Subcutaneous adipose tissue (tissue), 4 donors: ENCODE measurements around the gene SLC36A1. TPM values are rescaled to one million over a fixed set of nuclear protein-coding genes. Genes with fewer than 3 reads are reported as not detected.

ENCODE experiments used
- total RNA-seq, 4 donors: library from RNA; depleted of rRNA; stranded (reverse); fragments of >200 nt; gene quantifications; one replicate each; pipeline ENCODE4 v1.1.0, GENCODE V29; 2016
- TF ChIP-seq, protein P1 (sequence below): fragments of 450-650 bp; IDR thresholded peaks from one replicate; pipeline ENCODE4 v1.5.1; 2016; ENCODE audit warnings: low read depth, mild to moderate bottlenecking, control low read depth, antibody characterized with exemption, moderate library complexity

The SLC36A1 gene
- total RNA-seq, 4 donors from 2014 or later = 10.9 to 22.7 (median 17.1) TPM

DNA sequence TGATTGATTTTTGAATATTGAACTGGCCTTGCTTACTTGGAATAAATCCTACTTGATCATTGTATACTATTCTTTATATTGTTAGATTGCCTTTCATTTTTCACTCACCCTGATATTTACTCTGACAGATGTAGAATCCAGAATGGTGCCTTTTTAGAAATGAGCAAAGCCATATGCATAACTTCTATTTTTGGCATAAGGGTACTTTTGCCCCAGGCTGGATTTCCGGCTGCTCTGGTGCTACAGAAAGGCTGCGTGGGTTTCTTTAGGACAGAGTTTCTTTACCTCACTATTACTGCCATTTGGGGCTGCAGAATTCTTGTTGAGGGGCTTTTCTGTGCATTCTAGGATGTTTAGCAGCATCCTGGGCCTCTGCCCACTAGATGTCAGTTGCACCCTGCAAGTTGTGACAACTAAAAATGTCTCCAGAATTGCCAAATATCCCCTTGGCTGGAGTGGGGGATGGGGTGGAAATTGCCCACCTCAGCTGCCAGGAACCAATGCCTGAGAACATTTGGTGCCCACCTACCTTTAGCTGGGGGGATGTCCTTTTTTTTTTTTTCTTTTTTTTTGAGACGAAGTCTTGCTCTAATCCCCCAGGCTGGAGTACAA, 50.1 kb downstream of the SLC36A1 start:
- TF ChIP-seq, protein P1, sequence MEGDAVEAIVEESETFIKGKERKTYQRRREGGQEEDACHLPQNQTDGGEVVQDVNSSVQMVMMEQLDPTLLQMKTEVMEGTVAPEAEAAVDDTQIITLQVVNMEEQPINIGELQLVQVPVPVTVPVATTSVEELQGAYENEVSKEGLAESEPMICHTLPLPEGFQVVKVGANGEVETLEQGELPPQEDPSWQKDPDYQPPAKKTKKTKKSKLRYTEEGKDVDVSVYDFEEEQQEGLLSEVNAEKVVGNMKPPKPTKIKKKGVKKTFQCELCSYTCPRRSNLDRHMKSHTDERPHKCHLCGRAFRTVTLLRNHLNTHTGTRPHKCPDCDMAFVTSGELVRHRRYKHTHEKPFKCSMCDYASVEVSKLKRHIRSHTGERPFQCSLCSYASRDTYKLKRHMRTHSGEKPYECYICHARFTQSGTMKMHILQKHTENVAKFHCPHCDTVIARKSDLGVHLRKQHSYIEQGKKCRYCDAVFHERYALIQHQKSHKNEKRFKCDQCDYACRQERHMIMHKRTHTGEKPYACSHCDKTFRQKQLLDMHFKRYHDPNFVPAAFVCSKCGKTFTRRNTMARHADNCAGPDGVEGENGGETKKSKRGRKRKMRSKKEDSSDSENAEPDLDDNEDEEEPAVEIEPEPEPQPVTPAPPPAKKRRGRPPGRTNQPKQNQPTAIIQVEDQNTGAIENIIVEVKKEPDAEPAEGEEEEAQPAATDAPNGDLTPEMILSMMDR = no peak

DNA sequence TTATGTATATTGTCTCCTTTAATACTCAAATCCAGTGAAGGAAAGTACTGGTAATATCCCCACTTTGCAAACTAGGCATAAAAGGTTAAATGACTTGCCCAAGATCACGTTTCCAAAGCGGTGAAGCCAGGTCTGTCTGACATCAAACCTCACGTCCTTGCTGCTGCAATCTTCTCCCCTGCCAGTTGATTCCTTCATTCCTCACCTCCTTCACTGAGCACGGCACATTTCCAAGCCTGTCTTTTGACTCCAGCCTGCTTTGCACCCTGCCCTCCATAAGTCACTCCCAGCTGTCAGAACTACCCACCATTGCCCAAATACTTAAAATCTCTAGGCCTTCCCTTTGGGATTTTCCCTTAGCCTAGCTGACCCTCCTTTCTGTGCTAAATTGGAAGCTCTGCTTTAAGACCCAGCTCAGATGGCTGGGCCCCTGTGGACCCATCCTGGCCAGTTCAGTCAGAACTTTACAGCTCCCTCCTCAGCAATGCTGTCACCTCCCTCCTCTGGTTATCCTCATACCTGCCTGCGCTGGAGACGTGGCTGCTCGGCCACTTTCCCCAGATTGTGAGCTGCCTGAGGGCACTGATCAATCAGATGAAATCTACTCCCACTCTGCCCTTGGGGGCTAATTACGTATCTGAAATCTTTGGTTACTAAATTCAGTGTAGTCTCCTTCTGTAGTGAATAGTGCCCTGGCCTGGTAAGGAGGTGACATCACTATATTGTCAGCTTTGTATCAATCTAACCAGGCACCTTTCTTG, 51.2 kb downstream of the SLC36A1 start:
- TF ChIP-seq, protein P1 = no peak

GRCh38 chr5:151499501-151500035, 52.2 kb downstream of the SLC36A1 start:
- TF ChIP-seq, protein P1 = no peak

- TF ChIP-seq, protein P1 = no peak
These were observed 56.6 kb downstream of the SLC36A1 start for GRCh38 chr5:151504006-151504405.

DNA sequence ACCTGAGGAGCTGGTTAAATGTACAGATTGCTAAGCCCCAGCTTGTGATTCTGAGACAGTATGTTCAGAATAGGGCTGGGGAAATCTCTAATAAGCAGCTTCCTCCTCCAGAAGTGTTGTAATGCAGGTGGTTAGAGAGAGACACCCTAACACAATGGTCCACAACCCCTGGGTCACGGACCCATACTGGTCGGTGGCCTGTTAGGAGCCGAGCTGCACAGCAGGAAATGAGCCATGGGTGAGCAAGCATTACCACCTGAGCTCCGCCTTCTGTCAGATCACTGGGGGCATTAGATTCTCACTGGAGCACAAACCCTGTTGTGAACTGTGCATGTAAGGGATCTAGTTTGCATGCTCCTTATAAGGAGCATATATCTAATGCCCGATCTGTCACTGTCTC, 61.8 kb downstream of the SLC36A1 start:
- TF ChIP-seq, protein P1 = no peak

DNA sequence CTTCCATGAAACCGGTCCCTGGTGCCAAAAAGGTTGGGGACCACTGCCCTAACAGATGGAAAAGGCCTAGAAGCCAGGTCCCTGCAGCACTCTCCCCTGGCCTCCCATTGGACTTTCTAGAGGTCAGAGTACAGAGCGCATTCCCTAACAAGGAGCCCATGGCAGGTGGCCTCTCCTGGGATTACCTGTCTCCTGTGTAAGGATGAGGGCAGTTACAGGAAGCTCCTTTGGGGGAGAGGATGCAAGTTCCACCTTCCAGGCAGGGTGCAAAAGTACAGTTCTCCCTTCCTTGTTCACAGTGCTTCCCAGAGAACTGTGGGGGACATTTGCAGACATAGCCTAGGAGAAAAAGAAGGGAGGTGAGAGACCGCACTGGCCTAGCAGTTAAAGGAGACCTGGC, 62.4 kb downstream of the SLC36A1 start:
- TF ChIP-seq, protein P1 = no peak

GRCh38 chr5:151517122-151517920, 69.9 kb downstream of the SLC36A1 start:
- TF ChIP-seq, protein P1 = no peak
